ENCODE measurements around the gene SLC15A1.

GRCh38 chr13:98771838-98772611, 19.6 kb upstream of the SLC15A1 start:
- TF ChIP-seq, protein P1, sequence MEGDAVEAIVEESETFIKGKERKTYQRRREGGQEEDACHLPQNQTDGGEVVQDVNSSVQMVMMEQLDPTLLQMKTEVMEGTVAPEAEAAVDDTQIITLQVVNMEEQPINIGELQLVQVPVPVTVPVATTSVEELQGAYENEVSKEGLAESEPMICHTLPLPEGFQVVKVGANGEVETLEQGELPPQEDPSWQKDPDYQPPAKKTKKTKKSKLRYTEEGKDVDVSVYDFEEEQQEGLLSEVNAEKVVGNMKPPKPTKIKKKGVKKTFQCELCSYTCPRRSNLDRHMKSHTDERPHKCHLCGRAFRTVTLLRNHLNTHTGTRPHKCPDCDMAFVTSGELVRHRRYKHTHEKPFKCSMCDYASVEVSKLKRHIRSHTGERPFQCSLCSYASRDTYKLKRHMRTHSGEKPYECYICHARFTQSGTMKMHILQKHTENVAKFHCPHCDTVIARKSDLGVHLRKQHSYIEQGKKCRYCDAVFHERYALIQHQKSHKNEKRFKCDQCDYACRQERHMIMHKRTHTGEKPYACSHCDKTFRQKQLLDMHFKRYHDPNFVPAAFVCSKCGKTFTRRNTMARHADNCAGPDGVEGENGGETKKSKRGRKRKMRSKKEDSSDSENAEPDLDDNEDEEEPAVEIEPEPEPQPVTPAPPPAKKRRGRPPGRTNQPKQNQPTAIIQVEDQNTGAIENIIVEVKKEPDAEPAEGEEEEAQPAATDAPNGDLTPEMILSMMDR (IDR thresholded peaks at IDR 0.05): no peak
- TF ChIP-seq POLR2A (IDR thresholded peaks at IDR 0.05) (no peak), EP300 (IDR thresholded peaks at IDR 0.05) (no peak)
